HepG2 (cell line): ENCODE results near the gene NXPH4. TPM values are rescaled to one million over a fixed set of nuclear protein-coding genes. Genes with fewer than 3 reads are reported as not detected.

Experiments
- ATAC-seq: fragments of 200-7000 bp; cut with Tn5 transposase; 3 replicates; pipeline ENCODE4 v1.9.1; 2020; ENCODE audit warnings: mild to moderate bottlenecking, moderate library complexity
- BruUV-seq: library from RNA; stranded (reverse); fragments of 400-500 nt; replicated peaks from 2 replicates; lab custom pipeline; 2021; lab: Mats Ljungman, UMichigan
- CTCF ChIA-PET: fragments of 300-600 bp; formaldehyde crosslinking; extraction: SDS; loops from one replicate; lab custom pipeline; 2021; ENCODE audit warnings: low total read pairs, inconsistent platforms, low intra/inter-chr PET ratio; lab: Yijun Ruan, JAX
- POLR2A ChIA-PET: fragments of 350-600 bp; sonication (Branson Sonifier 250); formaldehyde crosslinking; loops from one replicate; lab custom pipeline; 2020; ENCODE audit warnings: antibody characterized with exemption, inconsistent platforms; lab: Yijun Ruan, JAX
- DNase-seq: peaks from one replicate; pipeline ENCODE4 v3.0.0-alpha.2; 2015; ENCODE audit warnings: low spot score
- FAIRE-seq: peaks from 3 replicates; lab custom pipeline; 2011; peaks lifted over from hg19 to GRCh38; lab: Jason Lieb, UNC
- H2AFZ ChIP-seq: one replicate; pipeline ENCODE4 v1.6.1; 2011; ENCODE audit warnings: low read length, inconsistent platforms
- H3K27ac ChIP-seq: fragments of 300-600 bp; 3 replicates; pipeline ENCODE4 v1.8.0; 2011; ENCODE audit warnings: mixed run types, mild to moderate bottlenecking, mixed read lengths, low read length, inconsistent platforms; ENCODE audit not compliant: insufficient read depth; ENCODE audit errors: extremely low read length
- H3K27me3 ChIP-seq, 2 experiments: fragments of 200-600 bp in 1 of 2; 2 replicates in 1 of 2; 3 replicates in 1 of 2; pipeline versions ENCODE4 v1.6.0 to v1.8.0; 2011; ENCODE audit warnings: low read length in 2 of 2, mild to moderate bottlenecking in 2 of 2, moderate library complexity in 2 of 2, inconsistent platforms in 1 of 2; ENCODE audit not compliant: insufficient read depth in 2 of 2, control insufficient read depth in 1 of 2
- H3K36me3 ChIP-seq, 2 experiments: fragments of 200-600 bp in 1 of 2; replicated peaks in 1 of 2; 2 replicates in 1 of 2; 3 replicates in 1 of 2; pipeline versions ENCODE4 v1.5.1 to v1.8.0; 2011; ENCODE audit warnings: low read length in 2 of 2, inconsistent platforms in 1 of 2; ENCODE audit not compliant: insufficient read depth in 2 of 2, control insufficient read depth in 1 of 2
- H3K4me1 ChIP-seq: 2 replicates; pipeline ENCODE4 v1.5.1; 2012; ENCODE audit warnings: low read length, inconsistent platforms; ENCODE audit not compliant: insufficient read depth
- H3K4me2 ChIP-seq: 2 replicates; pipeline ENCODE4 v1.6.0; 2011; ENCODE audit warnings: low read depth, low read length, inconsistent platforms
- H3K4me3 ChIP-seq, 3 experiments: fragments of 200-600 bp in 1 of 3; sonication (generic), shearing (Covaris generic) in 1 of 3; replicated peaks in 1 of 3; 2 replicates each; pipeline ENCODE4 v1.5.1; 2011 to 2016; ENCODE audit warnings: low read length in 3 of 3, inconsistent platforms in 2 of 3, low read depth in 2 of 3, mild to moderate bottlenecking in 2 of 3, control low read depth in 1 of 3, mixed read lengths in 1 of 3; ENCODE audit not compliant: insufficient read depth in 1 of 3
- H3K79me2 ChIP-seq: one replicate; pipeline ENCODE4 v1.6.1; 2011; ENCODE audit warnings: low read length, inconsistent platforms; ENCODE audit not compliant: insufficient read depth
- H3K9ac ChIP-seq: 2 replicates; pipeline ENCODE4 v1.6.0; 2011; ENCODE audit warnings: mild to moderate bottlenecking, low read depth, low read length, inconsistent platforms; ENCODE audit not compliant: insufficient read depth
- H3K9me3 ChIP-seq: 2 replicates; pipeline ENCODE4 v1.5.1; 2012; ENCODE audit warnings: mild to moderate bottlenecking, low read length
- H4K20me1 ChIP-seq: 2 replicates; pipeline ENCODE4 v1.6.0; 2011; ENCODE audit warnings: inconsistent platforms, mild to moderate bottlenecking, low read length, moderate library complexity; ENCODE audit not compliant: insufficient read depth
- CREM ChIP-seq, 2 experiments: sonication (generic) in 1 of 2; formaldehyde crosslinking in 1 of 2; IDR thresholded peaks; 2 replicates each; pipeline versions ENCODE4 v1.4.0 to v1.6.1; 2016 to 2020; ENCODE audit warnings: antibody characterized with exemption in 1 of 2, mild to moderate bottlenecking in 1 of 2, missing genetic modification reagents in 1 of 2
- GATAD2A ChIP-seq: IDR thresholded peaks from 2 replicates; pipeline ENCODE4 v1.6.1; 2016
- HMG20A ChIP-seq: IDR thresholded peaks from 2 replicates; pipeline ENCODE4 v1.6.1; 2016; ENCODE audit warnings: borderline replicate concordance
- PHF20 ChIP-seq: sonication (generic); formaldehyde crosslinking; IDR thresholded peaks from 2 replicates; pipeline ENCODE4 v1.5.0; 2020; ENCODE audit warnings: mild to moderate bottlenecking, missing genetic modification reagents
- STAT6 ChIP-seq: sonication (generic); formaldehyde crosslinking; IDR thresholded peaks from 2 replicates; pipeline ENCODE4 v1.4.0; 2020; ENCODE audit warnings: missing genetic modification reagents, mild to moderate bottlenecking, borderline replicate concordance
- TFAP4 ChIP-seq: sonication (generic); IDR thresholded peaks from 2 replicates; pipeline ENCODE4 v1.6.1; 2016; ENCODE audit warnings: low read depth, borderline replicate concordance
- ZBTB14 ChIP-seq: sonication (generic); formaldehyde crosslinking; IDR thresholded peaks from 2 replicates; pipeline ENCODE4 v1.4.0; 2020; ENCODE audit warnings: missing genetic modification reagents
- ZFP36L1 ChIP-seq: sonication (generic); formaldehyde crosslinking; IDR thresholded peaks from 2 replicates; pipeline ENCODE4 v1.8.0; 2022; ENCODE audit warnings: mild to moderate bottlenecking, missing genetic modification reagents, moderate library complexity
- ZNF230 ChIP-seq: sonication (generic); formaldehyde crosslinking; IDR thresholded peaks from 2 replicates; pipeline ENCODE4 v1.4.0; 2020; ENCODE audit warnings: mild to moderate bottlenecking, missing genetic modification reagents
- ZNF251 ChIP-seq: sonication (generic); formaldehyde crosslinking; IDR thresholded peaks from 2 replicates; pipeline ENCODE4 v1.9.0; 2021; ENCODE audit warnings: mild to moderate bottlenecking, missing genetic modification reagents
- ZNF564 ChIP-seq: sonication (generic); formaldehyde crosslinking; IDR thresholded peaks from 2 replicates; pipeline ENCODE4 v1.8.1; 2023; ENCODE audit warnings: mild to moderate bottlenecking, missing genetic modification reagents
- ZNF644 ChIP-seq: IDR thresholded peaks from 2 replicates; pipeline ENCODE4 v1.6.1; 2016; ENCODE audit warnings: low read depth
- WGBS: methylation state at CpG from one replicate; pipeline ENCODE4 v1.1.6; 2017; ENCODE audit warnings: low lambda C conversion rate; 5-methylcytosine and 5-hydroxymethylcytosine counted together
- in situ Hi-C: cut with HindIII; loops from 2 replicates; pipeline ENCODE4 v1.10.0; 2017; ENCODE audit warnings: low pct_unique_long_range_greater_than_20kb; ENCODE audit not compliant: extremely low pct_ligation_motif_present
- intact Hi-C: fragments of 100-400 bp; cut with micrococcal nuclease; formaldehyde crosslinking; loops from one replicate; pipeline ENCODE4 v1.10.0; 2022; ENCODE audit not compliant: unreplicated experiment
- polyA plus RNA-seq, 8 experiments: library from polyadenylated mRNA; depleted of rRNA in 3 of 8; stranded (reverse) in 7 of 8; unstranded in 1 of 8; fragments of >200 nt; fragmentation: Illumina TruSeq in 4 of 8; extraction: Trizol in 4 of 8; gene quantifications; 2 replicates each; pipeline versions ENCODE4 v1.2.1 to v1.2.3, GENCODE V29; 2011 to 2016; ENCODE audit warnings: low read depth in 4 of 8, missing spikeins in 1 of 8, mixed read lengths in 1 of 8; ENCODE audit not compliant: insufficient read depth in 1 of 8
- total RNA-seq, 5 experiments: library from RNA; depleted of rRNA; stranded (reverse); fragments of >200 nt; fragmentation: Illumina TruSeq; extraction: Trizol; gene quantifications; 2 replicates each; pipeline ENCODE4 v1.2.3, GENCODE V29; 2016; ENCODE audit warnings: low read depth in 1 of 5
- TF ChIP-seq, protein P1 (sequence below): sonication (generic); formaldehyde crosslinking; conservative IDR thresholded peaks from 2 replicates; pipeline ENCODE4 v1.8.0; 2022; ENCODE audit warnings: low read depth, missing genetic modification reagents

NXPH4 gene
- total and polyA plus RNA-seq, 2 of the 13 experiments (the other 11 are each of a cell fraction or from before 2014, with no cell fraction given) = 0.13 TPM; not detected in 1

DNA sequence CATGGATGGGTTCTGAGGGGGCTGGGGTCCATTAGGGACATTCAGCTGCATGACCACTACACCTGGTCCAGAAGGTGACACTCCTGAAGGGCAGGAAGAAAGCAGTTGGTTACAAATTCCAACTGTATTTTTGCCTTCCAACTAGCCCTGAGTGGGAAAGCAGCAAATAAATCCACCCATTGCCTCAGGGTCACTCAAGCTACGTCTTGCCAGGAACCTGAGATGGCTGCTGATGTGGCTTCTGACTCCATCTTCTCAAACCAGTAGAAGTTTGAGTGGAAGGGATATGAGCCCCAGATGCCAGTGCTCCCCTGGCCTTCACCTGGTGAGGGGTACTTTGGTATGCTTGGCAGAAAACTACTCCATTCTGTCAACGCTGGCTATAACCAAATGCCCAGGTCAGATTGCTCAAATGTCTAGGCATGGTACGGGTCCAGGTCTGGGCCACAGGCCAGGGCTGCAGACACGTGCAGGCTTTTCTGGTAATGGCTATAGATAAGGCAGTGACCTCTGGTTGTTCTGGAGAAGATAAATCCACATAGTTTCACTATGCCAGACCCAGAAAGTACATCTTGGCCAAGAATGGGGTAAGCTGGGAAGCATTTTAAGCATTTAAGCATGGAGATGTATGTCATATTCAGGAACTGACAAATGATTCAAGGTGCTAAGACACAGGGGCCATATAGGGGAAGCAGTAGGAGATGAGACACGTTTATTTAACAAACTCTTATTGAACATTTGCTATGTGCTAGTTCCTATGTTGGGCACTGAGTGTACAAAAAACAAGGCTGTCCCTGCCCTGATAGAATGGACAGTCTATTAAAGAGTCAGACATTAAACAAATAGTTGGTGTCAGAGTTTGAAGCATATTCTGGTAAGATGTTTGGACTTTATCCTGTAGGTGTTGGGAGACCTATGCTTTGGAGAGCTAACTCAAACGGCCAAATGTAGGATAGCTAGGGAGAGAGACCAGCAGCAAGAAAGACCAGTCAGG, 42.7 kb downstream of the NXPH4 start (continued):
- TF ChIP-seq, protein P1, sequence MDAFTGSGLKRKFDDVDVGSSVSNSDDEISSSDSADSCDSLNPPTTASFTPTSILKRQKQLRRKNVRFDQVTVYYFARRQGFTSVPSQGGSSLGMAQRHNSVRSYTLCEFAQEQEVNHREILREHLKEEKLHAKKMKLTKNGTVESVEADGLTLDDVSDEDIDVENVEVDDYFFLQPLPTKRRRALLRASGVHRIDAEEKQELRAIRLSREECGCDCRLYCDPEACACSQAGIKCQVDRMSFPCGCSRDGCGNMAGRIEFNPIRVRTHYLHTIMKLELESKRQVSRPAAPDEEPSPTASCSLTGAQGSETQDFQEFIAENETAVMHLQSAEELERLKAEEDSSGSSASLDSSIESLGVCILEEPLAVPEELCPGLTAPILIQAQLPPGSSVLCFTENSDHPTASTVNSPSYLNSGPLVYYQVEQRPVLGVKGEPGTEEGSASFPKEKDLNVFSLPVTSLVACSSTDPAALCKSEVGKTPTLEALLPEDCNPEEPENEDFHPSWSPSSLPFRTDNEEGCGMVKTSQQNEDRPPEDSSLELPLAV = no peak

GRCh38 chr12:57260366-57260765, 43.8 kb downstream of the NXPH4 start:
- Histone ChIP-seq H3K4me3 (no peak overlapping the region), H3K9ac (no peak overlapping the region), H3K27ac (no peak overlapping the region), H3K4me1 (peaks cover 13% of the 10 kb centered on the region), H3K9me3 (no peaks in the 10 kb centered on the region), H3K36me3 (peaks cover 9 to 46% of the 10 kb centered on the region in 2 experiments), H2AFZ (no peak overlapping the region), H3K4me2 (no peak overlapping the region), H4K20me1 (no peaks in the 10 kb centered on the region), H3K79me2 (no peaks in the 10 kb centered on the region), H3K27me3 (no peaks in the 10 kb centered on the region)
- in situ Hi-C loops = loop anchor here (5.0 kb wide), 1 partner anchor 197 kb away; the partner anchor contains the start of genes GLI1 and INHBE
- ChIA-PET POLR2A (no interaction called here), CTCF (no interaction called here)
- ATAC-seq = no peak
- 91% methylated on average over 4 of the region's 4 CpGs for WGBS
- no peak for DNase-seq
- no peak for FAIRE-seq
- intact Hi-C loops = loop anchor here (5.0 kb wide), 1 partner anchor 192 kb away; no protein-coding TSS in a partner anchor
- no TSS peak for BruUV-seq
- no peak for TF ChIP-seq HMG20A
- no peak for TF ChIP-seq STAT6 (CRISPR knock-in tag)
- no peak for TF ChIP-seq ZNF230 (CRISPR knock-in tag)
- TF ChIP-seq TFAP4 = no peak
- no peak for TF ChIP-seq ZNF251 (CRISPR knock-in tag)
- TF ChIP-seq ZBTB14 (CRISPR knock-in tag) = no peak
- TF ChIP-seq GATAD2A (CRISPR knock-in tag) = no peak
- TF ChIP-seq ZNF644 (CRISPR knock-in tag) = no peak
- TF ChIP-seq ZNF564 = no peak
- TF ChIP-seq PHF20 (CRISPR knock-in tag) = no peak
- TF ChIP-seq CREM (IDR thresholded peaks at IDR 0.05) = no peak
- no peak for TF ChIP-seq CREM (CRISPR knock-in tag; IDR thresholded peaks at IDR 0.05)
- TF ChIP-seq ZFP36L1 = no peak
